ENCODE data around the gene HSD17B14.
"Not testable (repeated sequence)": the region's sequence is repeated elsewhere in the genome, so short reads cannot be mapped to it uniquely, and the experiment has no call there.

HSD17B14 gene

GRCh38 chr19:48867123-48867745 is 30.9 kb upstream of the HSD17B14 start:
- no peak for DNase-seq

DNA sequence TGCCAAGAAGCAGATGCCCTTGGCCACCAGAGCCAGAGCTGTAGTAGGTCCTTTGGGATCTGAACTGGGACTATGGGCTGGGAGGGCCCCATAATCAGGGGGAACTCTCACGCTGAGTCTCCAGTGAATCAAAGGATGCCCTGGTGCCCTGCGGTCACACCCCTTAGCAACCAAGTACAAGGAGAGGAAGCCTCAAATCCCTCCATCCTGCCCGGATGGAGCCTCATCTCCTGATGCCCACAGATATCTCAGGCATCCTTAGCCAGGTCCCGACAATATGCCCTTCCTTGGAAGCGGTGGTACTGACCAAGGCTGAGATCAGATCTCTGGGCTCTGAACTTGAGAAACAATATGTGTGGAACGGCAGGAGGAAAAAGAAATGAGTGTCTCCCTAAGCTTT is 30.4 kb upstream of the HSD17B14 start:
- DNase-seq, result no peak

- no peak for DNase-seq
These were observed 26.5 kb upstream of the HSD17B14 start for GRCh38 chr19:48862827-48863226.

GRCh38 chr19:48861313-48861712 is 25.0 kb upstream of the HSD17B14 start:
- DNase-seq, result no peak

- no peak for DNase-seq
These were observed 23.7 kb upstream of the HSD17B14 start for GRCh38 chr19:48859711-48860572.

- peak; percentile 52 for DNase-seq
These were observed 22.9 kb upstream of the HSD17B14 start for GRCh38 chr19:48858984-48859710.

DNA sequence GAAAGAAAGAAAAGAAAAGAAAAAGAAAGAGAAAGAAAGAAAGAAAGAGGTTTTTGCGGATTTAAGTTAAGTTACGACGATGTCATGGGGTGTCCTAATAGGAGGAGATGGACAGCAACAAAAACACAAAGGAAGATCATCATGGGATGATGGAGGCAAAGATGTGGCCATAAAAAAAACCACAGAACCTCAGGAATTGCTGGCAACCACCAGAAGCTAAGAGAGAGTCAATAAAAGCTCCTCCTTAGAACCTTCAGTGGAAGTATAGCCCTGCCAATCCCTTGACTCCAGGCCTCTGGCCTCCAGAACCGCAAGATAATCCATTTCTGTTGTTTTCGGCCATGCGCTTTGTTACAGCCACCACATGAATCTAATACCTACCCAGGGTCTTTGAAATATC is 20.6 kb upstream of the HSD17B14 start:
- no peak for DNase-seq

- no peak for DNase-seq
These were observed 17.8 kb upstream of the HSD17B14 start for GRCh38 chr19:48854103-48854502.

GRCh38 chr19:48853483-48853882 is 17.2 kb upstream of the HSD17B14 start:
- no peak for DNase-seq

- DNase-seq, result no peak
These were observed 16.0 kb upstream of the HSD17B14 start for GRCh38 chr19:48852292-48852691.

- DNase-seq, result not testable (repeated sequence)
These were observed 10.4 kb upstream of the HSD17B14 start for GRCh38 chr19:48846659-48847058.

GRCh38 chr19:48845384-48845783 is 9.1 kb upstream of the HSD17B14 start:
- DNase-seq, result no peak

DNA sequence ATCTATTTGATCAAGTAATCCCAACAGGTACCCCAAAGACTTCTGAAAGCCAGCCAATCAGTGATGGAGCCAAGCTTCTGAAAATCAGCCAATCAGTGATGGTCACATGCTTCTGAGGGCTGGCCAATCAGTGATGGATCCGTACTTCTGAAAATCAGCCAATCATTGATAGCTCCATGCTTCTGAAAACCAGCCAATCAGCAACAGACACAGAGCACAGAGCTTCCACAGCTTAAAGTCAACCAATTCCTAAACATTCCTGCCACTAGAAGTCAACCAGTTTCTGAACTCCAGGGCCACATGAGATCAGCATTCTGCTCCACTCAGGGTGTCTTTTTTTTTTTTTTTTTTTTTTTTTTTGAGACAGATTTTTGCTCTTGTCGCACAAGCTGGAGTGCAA is 8.2 kb upstream of the HSD17B14 start:
- peak; percentile 68 for DNase-seq

GRCh38 chr19:48842789-48843162 is 6.5 kb upstream of the HSD17B14 start:
- peak; percentile 72 for DNase-seq

DNA sequence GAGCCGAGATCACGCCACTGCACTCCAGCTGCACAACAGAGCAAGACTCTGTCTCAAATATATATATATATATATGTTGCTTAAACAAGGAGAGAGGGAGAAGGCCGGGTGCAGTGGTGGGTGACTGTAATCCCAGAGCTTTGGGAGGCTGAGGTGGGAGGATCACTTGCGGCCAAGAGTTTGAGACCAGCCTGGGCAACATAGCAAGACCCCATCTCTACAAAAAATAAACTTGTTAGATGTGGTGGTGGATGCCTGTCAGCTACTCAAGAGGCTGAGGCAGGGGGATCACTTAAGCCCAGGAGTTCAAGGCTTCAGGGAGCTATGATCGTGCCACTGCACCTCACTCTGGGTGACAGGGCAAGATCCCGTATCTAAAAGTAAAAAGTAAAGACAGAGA is 5.3 kb upstream of the HSD17B14 start:
- DNase-seq, result no peak

- no peak for DNase-seq
These were observed 4.8 kb upstream of the HSD17B14 start for GRCh38 chr19:48841047-48841446.

DNA sequence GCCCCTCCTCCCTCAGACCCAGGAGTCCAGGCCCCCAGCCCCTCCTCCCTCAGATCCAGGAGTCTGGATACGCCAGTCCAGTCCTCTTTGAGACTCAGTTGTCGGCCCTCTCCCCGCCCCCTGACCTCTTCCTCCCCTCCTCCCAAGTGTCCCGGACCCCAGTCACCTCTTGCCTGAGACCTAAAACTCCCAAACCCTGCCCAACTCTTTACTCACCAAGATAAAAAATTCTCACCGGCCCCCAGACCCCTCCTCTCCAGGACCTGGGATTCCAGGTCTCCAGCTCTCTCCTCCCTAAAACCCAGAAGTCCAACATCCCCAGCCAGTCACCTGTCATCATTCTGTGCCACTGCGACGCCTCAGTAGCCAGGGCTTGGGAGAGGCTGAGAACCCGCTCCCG is 1.4 kb upstream of the HSD17B14 start:
- peak; percentile 30 for DNase-seq

DNA sequence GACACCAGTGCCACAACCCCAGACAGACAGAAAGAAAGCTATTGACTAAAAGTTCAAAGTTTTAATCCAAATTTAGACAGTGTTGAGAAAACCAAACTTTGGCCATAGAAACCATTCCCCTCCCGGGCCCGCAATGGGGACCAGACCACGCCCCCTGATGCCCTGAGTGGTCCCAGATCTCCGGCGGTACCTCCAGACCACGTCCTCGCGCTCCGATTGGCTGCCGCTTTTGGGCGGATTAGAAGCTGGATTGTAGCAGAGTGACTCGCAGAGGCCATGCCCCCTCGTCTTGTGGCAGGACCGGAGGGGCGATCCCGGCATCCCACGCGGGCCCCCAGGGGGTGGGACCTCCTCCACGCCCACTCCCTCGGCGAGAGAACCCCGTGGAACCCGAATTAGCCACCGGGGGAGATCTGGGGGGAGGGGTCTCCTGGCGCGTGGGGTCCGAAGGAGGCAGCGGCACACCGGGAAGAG is 797 bp upstream of the HSD17B14 start:
- DNase-seq, result peak; percentile 87

GRCh38 chr19:48835734-48836088 is 580 bp downstream of the HSD17B14 start:
- peak; percentile 92 for DNase-seq

DNA sequence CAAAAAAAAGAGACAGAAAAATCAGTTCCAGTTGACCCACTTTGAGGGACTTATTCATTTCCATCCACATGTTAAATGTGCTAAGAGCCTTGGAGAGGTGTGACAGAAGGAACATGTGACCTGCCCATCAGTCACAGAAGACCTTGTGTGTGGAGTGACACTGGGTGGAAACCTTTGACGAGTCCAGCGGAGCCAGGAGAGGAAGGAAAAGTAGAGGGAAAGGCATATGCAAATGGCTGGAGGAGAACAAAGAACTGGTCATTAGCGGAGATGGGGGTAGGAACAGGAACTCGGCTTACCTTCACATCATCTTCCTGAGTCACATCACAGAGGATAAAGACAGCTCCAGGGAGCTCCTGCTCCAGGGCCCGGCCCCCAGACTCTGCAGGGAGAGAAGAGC is 2.3 kb downstream of the HSD17B14 start:
- DNase-seq, result no peak

DNA sequence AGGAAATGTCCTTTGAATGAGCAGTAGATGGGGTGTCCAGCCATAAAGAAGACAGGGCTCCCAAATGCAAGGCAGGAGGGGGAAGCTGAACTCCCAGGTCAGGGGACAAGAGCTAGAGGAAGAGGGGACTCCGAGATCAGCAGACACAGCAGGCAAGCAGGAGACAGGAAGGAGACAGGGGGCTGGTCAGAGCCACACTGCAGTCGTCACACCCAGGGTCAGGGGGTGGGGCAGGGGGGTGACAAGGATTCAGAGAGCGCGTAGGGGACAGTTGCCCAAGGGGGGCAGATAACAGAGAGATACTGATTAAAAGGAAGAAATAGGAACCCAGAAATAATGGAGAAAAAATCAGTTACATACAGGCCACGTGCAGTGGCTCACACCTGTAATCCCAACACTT is 3.2 kb downstream of the HSD17B14 start:
- no peak for DNase-seq

- DNase-seq, result no peak
These were observed 5.3 kb downstream of the HSD17B14 start for GRCh38 chr19:48830965-48831364.

- no peak for DNase-seq
These were observed 6.2 kb downstream of the HSD17B14 start for GRCh38 chr19:48830088-48830487.

DNA sequence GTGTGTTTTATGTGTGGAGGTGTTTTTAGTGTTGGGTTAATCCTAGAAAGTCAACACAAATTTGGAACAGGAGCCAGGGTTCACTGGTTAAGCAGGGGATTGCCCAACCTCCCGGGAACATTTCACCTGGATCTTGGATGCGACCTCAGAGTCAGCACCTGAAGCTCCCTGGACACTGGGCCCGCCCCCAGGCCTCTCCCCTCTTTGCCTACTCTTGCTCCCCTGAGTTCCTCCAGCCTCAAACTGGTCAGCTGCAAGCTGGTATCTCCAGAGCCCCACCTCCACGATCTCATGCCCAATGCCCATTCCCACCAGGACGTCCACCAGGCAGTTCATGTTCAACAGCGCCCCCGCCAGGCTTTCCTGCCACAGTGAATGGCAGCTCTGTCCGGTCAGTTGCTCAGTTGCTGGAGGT is 9.7 kb downstream of the HSD17B14 start:
- peak; percentile 52 for DNase-seq
